Testis (tissue), 3 donors: ENCODE measurements around the gene DYNLL1. TPM values are rescaled to one million over a fixed set of nuclear protein-coding genes. Genes with fewer than 3 reads are reported as not detected.

ENCODE experiments used
- DNase-seq: peaks from one replicate; pipeline ENCODE4 v3.0.0-alpha.2; 2019
- H3K27ac ChIP-seq, 2 donors: fragments of 200-600 bp; sonication (generic); one replicate each; pipeline ENCODE4 v1.5.1; 2019
- H3K27me3 ChIP-seq: fragments of 200-600 bp; sonication (generic); one replicate; pipeline ENCODE4 v1.5.1; 2019
- H3K36me3 ChIP-seq: fragments of 200-600 bp; sonication (generic); one replicate; pipeline ENCODE4 v1.5.1; 2017; ENCODE audit warnings: low read depth; ENCODE audit errors: missing control alignments
- H3K4me1 ChIP-seq: fragments of 200-600 bp; sonication (generic); one replicate; pipeline ENCODE4 v1.5.1; 2019
- H3K4me3 ChIP-seq, 2 donors: fragments of 200-600 bp; sonication (generic); one replicate each; pipeline ENCODE4 v1.5.1; 2017 to 2019
- H3K9me3 ChIP-seq: fragments of 200-600 bp; sonication (generic); one replicate; pipeline ENCODE4 v1.5.1; 2017
- CTCF ChIP-seq, 3 experiments: fragments of 450-650 bp in 2 of 3; fragments of 200-600 bp in 1 of 3; sonication (generic) in 1 of 3; IDR thresholded peaks; one replicate each; pipeline ENCODE4 v1.5.1; 2016 to 2019; ENCODE audit warnings: antibody characterized with exemption in 3 of 3, mild to moderate bottlenecking in 2 of 3, moderate library complexity in 1 of 3
- POLR2A ChIP-seq: fragments of 450-650 bp; IDR thresholded peaks from one replicate; pipeline ENCODE4 v1.6.1; 2017; ENCODE audit warnings: antibody characterized with exemption, mild to moderate bottlenecking, moderate library complexity
- WGBS, 2 donors: methylation state at CpG; one replicate each; pipeline ENCODE4 v1.1.5; 2018; 5-methylcytosine and 5-hydroxymethylcytosine counted together
- intact Hi-C: fragments of 100-400 bp; cut with DNase I; formaldehyde crosslinking; loops from one replicate; pipeline ENCODE4 v1.15.1; 2023; ENCODE audit warnings: low total_unique reads
- polyA plus RNA-seq: library from polyadenylated mRNA; stranded (reverse); fragments of 350-450 nt; fragmentation: Illumina TruSeq; extraction: RNeasy Lipid Tissue Mini Kit (QIAGEN cat#74804); gene quantifications from one replicate; pipeline ENCODE4 v1.2.3, GENCODE V29; 2014; ENCODE audit warnings: low read depth, low replicate concordance; ENCODE audit not compliant: insufficient read depth
- total RNA-seq, 2 donors: library from RNA; depleted of rRNA; stranded (reverse); fragments of >200 nt; gene quantifications; one replicate each; pipeline ENCODE4 v1.2.3, GENCODE V29; 2016

Gene DYNLL1
- total and polyA plus RNA-seq, 3 donors from 2014 or later, result 404 to 725 (median 461) TPM

- TF ChIP-seq POLR2A (no peak), CTCF (IDR thresholded peaks at IDR 0.05) (no peak)
- Histone ChIP-seq H3K27ac (peak overlapping the region; percentile 29 to 55), H3K4me1 (peaks cover 43% of the 10 kb centered on the region), H3K9me3 (no peaks in the 10 kb centered on the region), H3K36me3 (no peaks in the 10 kb centered on the region), H3K27me3 (no peaks in the 10 kb centered on the region), H3K4me3 (no peak overlapping the region)
- no peak for DNase-seq
- intact Hi-C loops, result no loop called here
- 33 to 38% methylated on average over 6 of the region's 6 CpGs for WGBS, 2 donors
Measured at GRCh38 chr12:120538281-120539156, 42.6 kb downstream of the DYNLL1 start.

- intact Hi-C loops, result no loop called here
Measured at GRCh38 chr12:120539303-120539702, 43.4 kb downstream of the DYNLL1 start.

GRCh38 chr12:120540445-120540844 lies 44.5 kb downstream of the DYNLL1 start:
- WGBS, 2 donors, result 29 to 34% methylated on average over 3 of the region's 3 CpGs
- Histone ChIP-seq H3K27ac (peak overlapping the region; percentile 14 to 50), H3K36me3 (no peaks in the 10 kb centered on the region), H3K4me1 (peaks cover 43% of the 10 kb centered on the region), H3K4me3 (no peak overlapping the region), H3K27me3 (no peaks in the 10 kb centered on the region), H3K9me3 (no peaks in the 10 kb centered on the region)
- TF ChIP-seq CTCF (IDR thresholded peaks at IDR 0.05) (no peak), POLR2A (no peak)
- no peak for DNase-seq
- intact Hi-C loops, result no loop called here

More at GRCh38 chr12:120539303-120539702, 43.4 kb downstream of the DYNLL1 start:
- TF ChIP-seq CTCF (IDR thresholded peaks at IDR 0.05), result no peak
- no peak for TF ChIP-seq POLR2A
- no peaks in the 10 kb centered on the region for H3K36me3 ChIP-seq
- peaks cover 43% of the 10 kb centered on the region for H3K4me1 ChIP-seq
- no peak for DNase-seq
- H3K4me3 ChIP-seq, result no peak overlapping the region
- no peak overlapping the region for H3K27ac ChIP-seq
- H3K27me3 ChIP-seq, result no peaks in the 10 kb centered on the region
- WGBS, 2 donors, result 44 to 63% methylated on average over 1 of the region's 1 CpG
- H3K9me3 ChIP-seq, result no peaks in the 10 kb centered on the region

GRCh38 chr12:120542166-120542565 lies 46.3 kb downstream of the DYNLL1 start:
- WGBS, 2 donors, result 96 to 98% methylated on average over 5 of the region's 5 CpGs
- no peaks in the 10 kb centered on the region for H3K36me3 ChIP-seq
- intact Hi-C loops, result no loop called here
- H3K4me3 ChIP-seq, result no peak overlapping the region
- no peak for DNase-seq
- H3K27ac ChIP-seq, result no peak overlapping the region
- H3K4me1 ChIP-seq, result peaks cover 28% of the 10 kb centered on the region
- no peaks in the 10 kb centered on the region for H3K9me3 ChIP-seq
- H3K27me3 ChIP-seq, result no peaks in the 10 kb centered on the region
- TF ChIP-seq CTCF (IDR thresholded peaks at IDR 0.05) (no peak), POLR2A (no peak)
